DOHH2 (cell line): ENCODE measurements around the gene C9orf43.

ENCODE experiments used
- CTCF ChIP-seq: fragments of 200-600 bp; sonication (generic); IDR thresholded peaks from one replicate; pipeline ENCODE4 v1.5.1; 2014; ENCODE audit warnings: antibody characterized with exemption, mild to moderate bottlenecking, low read depth, low read length; ENCODE audit not compliant: poor library complexity, severe bottlenecking
- EZH2phosphoT487 ChIP-seq: fragments of 200-600 bp; sonication (generic); IDR thresholded peaks from 2 replicates; pipeline ENCODE4 v1.6.1; 2017; ENCODE audit warnings: borderline replicate concordance, mild to moderate bottlenecking, antibody characterized with exemption, low read length, moderate library complexity, mixed read lengths

GRCh38 chr9:113368348-113368981 lies 42.1 kb upstream of the C9orf43 start:
- TF ChIP-seq CTCF (no peak), EZH2phosphoT487 (no peak)
